Mucosa of descending colon (tissue), 3 donors: Measurements from ENCODE around the gene RIC1. TPM values are rescaled to one million over a fixed set of nuclear protein-coding genes. Genes with fewer than 3 reads are reported as not detected.
"Not testable (repeated sequence)": the region's sequence is repeated elsewhere in the genome, so short reads cannot be mapped to it uniquely, and the experiment has no call there.

Source experiments
- ATAC-seq: fragments of 200-7000 bp; cut with Tn5 transposase; one replicate; pipeline ENCODE4 v1.9.1; 2020; ENCODE audit warnings: mild to moderate bottlenecking, moderate library complexity
- DNase-seq, 3 donors: peaks; one replicate each; pipeline ENCODE4 v3.0.0-alpha.2; 2020
- H3K36me3 ChIP-seq: fragments of 200-600 bp; one replicate; pipeline ENCODE4 v1.8.0; 2021; ENCODE audit warnings: low read depth, mild to moderate bottlenecking
- H3K4me1 ChIP-seq: fragments of 200-600 bp; one replicate; pipeline ENCODE4 v1.8.0; 2021; ENCODE audit warnings: low read depth, mild to moderate bottlenecking
- H3K4me3 ChIP-seq: fragments of 200-600 bp; one replicate; pipeline ENCODE4 v1.8.0; 2021; ENCODE audit warnings: mild to moderate bottlenecking
- H3K9me3 ChIP-seq: fragments of 200-600 bp; one replicate; pipeline ENCODE4 v1.8.0; 2021; ENCODE audit warnings: mild to moderate bottlenecking
- CTCF ChIP-seq: fragments of 200-600 bp; IDR thresholded peaks from one replicate; pipeline ENCODE4 v1.8.0; 2022; ENCODE audit warnings: antibody characterized with exemption, mild to moderate bottlenecking
- intact Hi-C, 2 donors: fragments of 100-400 bp; cut with DNase I in 1 of 2; cut with micrococcal nuclease in 1 of 2; formaldehyde crosslinking; loops; one replicate each; pipeline versions ENCODE4 v1.11.0 to v1.11.1; 2022; cut with DNase I, micrococcal nuclease
- total RNA-seq, 3 donors: library from RNA; stranded (reverse); fragmentation: NEBNext Ultra II Directional in 2 of 3; extraction: Animal tissue kit (Norgen Biotek cat#: 25700) in 2 of 3; gene quantifications; one replicate each; pipeline versions ENCODE4 v1.2.1 to v1.2.4, GENCODE V29; 2021 to 2023
- donor health status: DM: no; HTN: no; CAD: no; lungs with moderate emphysema.
- donor health status: DM: no; HTN: no; CAD: no.
- donor health status: DM: no; HTN: yes; CAD: no.

Gene RIC1
- total RNA-seq, 3 donors from 2014 or later, result 15.8 to 22.4 (median 20.2) TPM

- intact Hi-C loops, result no loop called here
- Histone ChIP-seq H3K4me3 (no peak overlapping the region), H3K9me3 (no peaks in the 10 kb centered on the region), H3K36me3 (no peaks in the 10 kb centered on the region), H3K4me1 (peaks cover 11% of the 10 kb centered on the region)
- TF ChIP-seq CTCF, result no peak
- DNase-seq, result peak in 1 of 3 donors; percentile 10
- ATAC-seq, result peak; percentile 37
These were observed 85.8 kb downstream of the RIC1 start for GRCh38 chr9:5714501-5715401.

GRCh38 chr9:5715548-5716127 is 86.7 kb downstream of the RIC1 start:
- DNase-seq (no peak), ATAC-seq (no peak)
- Histone ChIP-seq H3K4me3 (no peak overlapping the region), H3K9me3 (no peaks in the 10 kb centered on the region), H3K36me3 (no peaks in the 10 kb centered on the region), H3K4me1 (peaks cover 11% of the 10 kb centered on the region)
- TF ChIP-seq CTCF, result no peak
- intact Hi-C loops, result no loop called here

GRCh38 chr9:5717434-5717833 is 88.5 kb downstream of the RIC1 start:
- ATAC-seq, H3K36me3 ChIP-seq, H3K4me3 ChIP-seq, intact Hi-C loops, H3K9me3 ChIP-seq: not testable (repeated sequence)
- peak in 2 of 3 donors; percentile 10 to 28 for DNase-seq
- H3K4me1 ChIP-seq, result peaks cover 11% of the 10 kb centered on the region

- H3K4me3 ChIP-seq, result no peak overlapping the region
- intact Hi-C loops, result no loop called here
These were observed 89.6 kb downstream of the RIC1 start for GRCh38 chr9:5718296-5719032.

GRCh38 chr9:5719100-5719926 is 90.4 kb downstream of the RIC1 start:
- intact Hi-C loops, result no loop called here
- DNase-seq (no peak), ATAC-seq (no peak)
- Histone ChIP-seq H3K9me3 (peaks cover 3% of the 10 kb centered on the region), H3K4me1 (peaks cover 11% of the 10 kb centered on the region), H3K36me3 (no peaks in the 10 kb centered on the region), H3K4me3 (no peak overlapping the region)
- TF ChIP-seq CTCF, result no peak

More at GRCh38 chr9:5718296-5719032, 89.6 kb downstream of the RIC1 start:
- DNase-seq, result no peak
- peaks cover 11% of the 10 kb centered on the region for H3K4me1 ChIP-seq
- ATAC-seq, result peak; percentile 94
- TF ChIP-seq CTCF, result no peak
- no peaks in the 10 kb centered on the region for H3K36me3 ChIP-seq
- peaks cover 3% of the 10 kb centered on the region for H3K9me3 ChIP-seq
